ENCODE measurements around the gene TMEM150A.

Gene TMEM150A

GRCh38 chr2:85550486-85550885, 52.0 kb downstream of the TMEM150A start:
- TF ChIP-seq, protein P1, sequence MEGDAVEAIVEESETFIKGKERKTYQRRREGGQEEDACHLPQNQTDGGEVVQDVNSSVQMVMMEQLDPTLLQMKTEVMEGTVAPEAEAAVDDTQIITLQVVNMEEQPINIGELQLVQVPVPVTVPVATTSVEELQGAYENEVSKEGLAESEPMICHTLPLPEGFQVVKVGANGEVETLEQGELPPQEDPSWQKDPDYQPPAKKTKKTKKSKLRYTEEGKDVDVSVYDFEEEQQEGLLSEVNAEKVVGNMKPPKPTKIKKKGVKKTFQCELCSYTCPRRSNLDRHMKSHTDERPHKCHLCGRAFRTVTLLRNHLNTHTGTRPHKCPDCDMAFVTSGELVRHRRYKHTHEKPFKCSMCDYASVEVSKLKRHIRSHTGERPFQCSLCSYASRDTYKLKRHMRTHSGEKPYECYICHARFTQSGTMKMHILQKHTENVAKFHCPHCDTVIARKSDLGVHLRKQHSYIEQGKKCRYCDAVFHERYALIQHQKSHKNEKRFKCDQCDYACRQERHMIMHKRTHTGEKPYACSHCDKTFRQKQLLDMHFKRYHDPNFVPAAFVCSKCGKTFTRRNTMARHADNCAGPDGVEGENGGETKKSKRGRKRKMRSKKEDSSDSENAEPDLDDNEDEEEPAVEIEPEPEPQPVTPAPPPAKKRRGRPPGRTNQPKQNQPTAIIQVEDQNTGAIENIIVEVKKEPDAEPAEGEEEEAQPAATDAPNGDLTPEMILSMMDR (IDR thresholded peaks at IDR 0.05; ENCODE audit: extremely low read depth, missing control alignments): no peak
- no peak for DNase-seq (ENCODE audit: low spot score)

DNA sequence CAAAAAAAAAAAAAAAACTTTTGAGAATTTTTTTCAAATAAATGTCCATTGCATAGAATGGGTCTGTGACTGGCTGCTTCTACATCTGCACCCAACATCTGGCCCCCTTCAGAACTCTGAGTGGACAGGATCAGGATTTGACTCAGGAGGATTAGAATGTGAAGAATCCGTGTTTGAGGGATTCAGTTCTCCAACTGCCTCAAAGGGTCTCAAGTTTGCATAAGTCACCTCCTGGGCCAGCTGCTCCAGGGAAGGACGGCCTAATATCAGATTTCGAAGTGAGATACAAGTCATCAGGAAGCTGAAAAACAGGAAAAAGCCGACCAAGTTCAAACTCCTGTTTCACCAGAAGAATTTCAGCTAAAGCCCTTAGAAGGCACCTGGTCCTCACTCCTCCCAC, 52.7 kb downstream of the TMEM150A start:
- TF ChIP-seq, protein P1 (IDR thresholded peaks at IDR 0.05; ENCODE audit: extremely low read depth, missing control alignments): no peak
- no peak for DNase-seq (ENCODE audit: low spot score)

GRCh38 chr2:85549095-85549494, 53.4 kb downstream of the TMEM150A start:
- TF ChIP-seq, protein P1 (IDR thresholded peaks at IDR 0.05; ENCODE audit: extremely low read depth, missing control alignments): no peak
- no peak for DNase-seq (ENCODE audit: low spot score)

- TF ChIP-seq, protein P1 (IDR thresholded peaks at IDR 0.05; ENCODE audit: extremely low read depth, missing control alignments): no peak
- no peak for DNase-seq (ENCODE audit: low spot score)
These were observed 53.9 kb downstream of the TMEM150A start for GRCh38 chr2:85548608-85548900.
